ENCODE results near the gene SYT2. TPM values are rescaled to one million over a fixed set of nuclear protein-coding genes. Genes with fewer than 3 reads are reported as not detected.

SYT2 gene
- total RNA-seq = under 1 TPM in 1 of 6 donors, not detected in 5; 0.14 TPM

DNA sequence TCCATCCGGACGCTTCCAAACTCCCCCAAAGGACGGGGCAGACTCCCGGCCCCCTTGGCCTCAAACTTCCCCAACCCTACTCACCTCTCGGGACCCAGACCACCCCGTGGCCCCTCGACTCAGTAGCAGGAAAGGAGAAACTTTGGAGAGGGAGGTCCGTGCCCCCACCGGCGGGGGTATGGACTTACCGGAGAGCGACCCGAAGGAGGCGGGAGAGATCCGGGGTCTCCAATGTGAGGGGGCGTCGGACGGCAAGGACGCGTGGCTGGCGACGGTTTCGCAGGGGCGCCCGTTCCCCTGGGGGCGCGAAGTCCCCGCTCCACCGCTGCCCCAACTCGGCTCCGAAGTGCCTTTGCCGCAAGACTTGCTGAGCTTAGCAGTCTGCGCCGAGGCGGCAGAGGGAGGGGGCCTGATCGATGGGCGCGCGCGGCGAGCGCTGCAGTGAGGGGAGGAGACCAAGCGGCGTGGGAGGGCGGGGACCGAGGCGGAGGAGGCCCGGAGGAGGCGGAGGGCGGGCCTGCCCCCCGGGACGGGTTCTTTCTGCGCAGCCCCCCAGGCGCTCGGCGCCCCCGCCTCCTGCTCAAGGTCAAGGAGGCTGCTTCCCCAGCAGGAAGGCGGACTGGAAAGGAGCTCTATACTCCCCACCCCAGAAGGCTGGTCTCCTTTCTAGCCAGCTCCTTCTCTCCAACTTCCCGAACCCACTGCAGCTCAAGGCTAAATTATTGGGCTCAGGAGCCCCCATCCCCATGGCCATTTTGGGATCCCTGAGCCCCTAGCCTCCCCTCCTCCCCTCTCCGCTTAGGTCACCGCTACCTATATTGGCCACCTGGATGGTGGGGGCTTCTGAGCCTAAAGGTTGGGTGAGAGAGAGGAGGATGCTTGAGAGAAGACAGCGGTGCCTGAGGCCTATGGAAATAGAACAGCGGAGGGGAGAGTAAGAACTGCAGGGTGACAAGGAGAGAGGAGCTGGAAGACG, at the start of gene SYT2:
SYT2 (minus strand) TSS at position 385 of the 976 bp plus-strand sequence. CDS start 104,682 bp downstream, outside the sequence.
- Histone ChIP-seq H3K9me3 (no peaks in the 10 kb centered on the region), H3K36me3 (no peaks in the 10 kb centered on the region), H3K27ac (no peak within 1 kb of the TSS), H3K27me3 (peaks cover 0 to 36% (median 25%) of the 10 kb centered on the region in 4 donors), H3K4me1 (peaks cover 10 to 17% (median 14%) of the 10 kb centered on the region in 4 donors), H3K4me3 (peak within 1 kb of the TSS in 3 of 4 donors; percentile 7 to 32 (median 31))
- 7 to 55% methylated on average over 5 to 49 of the region's 64 CpGs for WGBS, 2 donors
- peak in 1 of 2 donors; percentile 88 for DNase-seq
- TF ChIP-seq, protein P1, sequence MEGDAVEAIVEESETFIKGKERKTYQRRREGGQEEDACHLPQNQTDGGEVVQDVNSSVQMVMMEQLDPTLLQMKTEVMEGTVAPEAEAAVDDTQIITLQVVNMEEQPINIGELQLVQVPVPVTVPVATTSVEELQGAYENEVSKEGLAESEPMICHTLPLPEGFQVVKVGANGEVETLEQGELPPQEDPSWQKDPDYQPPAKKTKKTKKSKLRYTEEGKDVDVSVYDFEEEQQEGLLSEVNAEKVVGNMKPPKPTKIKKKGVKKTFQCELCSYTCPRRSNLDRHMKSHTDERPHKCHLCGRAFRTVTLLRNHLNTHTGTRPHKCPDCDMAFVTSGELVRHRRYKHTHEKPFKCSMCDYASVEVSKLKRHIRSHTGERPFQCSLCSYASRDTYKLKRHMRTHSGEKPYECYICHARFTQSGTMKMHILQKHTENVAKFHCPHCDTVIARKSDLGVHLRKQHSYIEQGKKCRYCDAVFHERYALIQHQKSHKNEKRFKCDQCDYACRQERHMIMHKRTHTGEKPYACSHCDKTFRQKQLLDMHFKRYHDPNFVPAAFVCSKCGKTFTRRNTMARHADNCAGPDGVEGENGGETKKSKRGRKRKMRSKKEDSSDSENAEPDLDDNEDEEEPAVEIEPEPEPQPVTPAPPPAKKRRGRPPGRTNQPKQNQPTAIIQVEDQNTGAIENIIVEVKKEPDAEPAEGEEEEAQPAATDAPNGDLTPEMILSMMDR (IDR thresholded peaks at IDR 0.05) = no peak
- no peak for TF ChIP-seq EP300 (IDR thresholded peaks at IDR 0.05)
- TF ChIP-seq POLR2A (IDR thresholded peaks at IDR 0.05) = no peak
- no peak for TF ChIP-seq POLR2AphosphoS5 (IDR thresholded peaks at IDR 0.05)
- ATAC-seq (ENCODE audit: low FRiP score in 2 of 2) = peak; percentile 52 to 82

GRCh38 chr1:202756391-202756790, 46.1 kb upstream of the SYT2 start:
- H3K4me1 ChIP-seq = peaks cover 0 to 5% (median 0%) of the 10 kb centered on the region in 4 donors
- no peak for DNase-seq
- no peaks in the 10 kb centered on the region for H3K27me3 ChIP-seq
- H3K27ac ChIP-seq = no peak overlapping the region
- ATAC-seq (ENCODE audit: low FRiP score in 2 of 2) = no peak
- WGBS, 2 donors = 87 to 91% methylated on average over 2 of the region's 2 CpGs
- H3K36me3 ChIP-seq = peaks cover 32 to 99% (median 64%) of the 10 kb centered on the region in 4 donors
- H3K4me3 ChIP-seq = no peak overlapping the region
- TF ChIP-seq, protein P1 (IDR thresholded peaks at IDR 0.05) = no peak
- TF ChIP-seq POLR2A (IDR thresholded peaks at IDR 0.05) = no peak
- no peak for TF ChIP-seq EP300 (IDR thresholded peaks at IDR 0.05)
- no peak for TF ChIP-seq POLR2AphosphoS5 (IDR thresholded peaks at IDR 0.05)
- H3K9me3 ChIP-seq = no peaks in the 10 kb centered on the region

DNA sequence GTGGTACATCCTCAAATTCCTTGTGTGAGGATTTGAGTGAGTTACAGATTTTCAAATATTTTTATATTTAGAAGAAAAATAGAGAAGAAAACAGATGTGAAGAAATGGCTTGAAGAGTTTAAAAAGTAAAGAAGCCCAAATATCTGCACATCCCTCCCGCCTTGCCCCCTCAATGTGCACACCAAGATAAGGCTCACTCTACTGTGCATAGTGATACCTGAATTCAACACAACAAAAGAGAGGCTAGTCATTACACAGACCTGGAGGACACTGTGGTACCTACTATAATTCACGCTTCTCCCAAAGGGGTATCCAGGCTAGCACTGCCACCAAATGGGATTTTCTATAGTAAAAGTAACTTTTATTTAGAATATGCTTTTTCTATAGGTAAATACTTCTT, 44.0 kb upstream of the SYT2 start:
- Histone ChIP-seq H3K4me3 (no peak overlapping the region), H3K27me3 (no peaks in the 10 kb centered on the region), H3K36me3 (peaks cover 40 to 98% (median 64%) of the 10 kb centered on the region in 4 donors), H3K4me1 (no peaks in the 10 kb centered on the region), H3K27ac (no peak overlapping the region), H3K9me3 (no peaks in the 10 kb centered on the region)
- no peak for ATAC-seq (ENCODE audit: low FRiP score in 2 of 2)
- no peak for DNase-seq
- TF ChIP-seq, protein P1 (IDR thresholded peaks at IDR 0.05) = no peak
- TF ChIP-seq POLR2A (IDR thresholded peaks at IDR 0.05) (no peak), EP300 (IDR thresholded peaks at IDR 0.05) (no peak), POLR2AphosphoS5 (IDR thresholded peaks at IDR 0.05) (no peak)
- 95% methylated on average over 2 of the region's 2 CpGs for WGBS, 2 donors

DNA sequence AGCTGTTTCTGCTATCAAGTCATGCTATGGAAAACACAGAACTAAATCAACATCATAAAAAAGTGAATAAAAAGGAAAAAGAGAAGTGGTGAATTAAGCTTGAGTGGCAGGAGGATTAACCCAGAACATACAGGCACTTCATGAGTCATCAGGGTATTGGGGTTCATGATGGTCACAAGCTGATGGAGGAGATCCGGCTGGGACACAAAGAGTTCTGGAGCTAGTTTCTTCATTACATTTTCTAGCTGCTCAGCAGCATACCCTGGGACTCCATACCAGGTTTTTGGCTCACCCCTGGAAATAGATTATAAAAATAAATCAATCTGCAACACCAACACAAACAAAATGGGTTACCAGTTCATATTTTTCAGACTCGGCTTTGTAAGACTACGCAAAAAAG, 42.5 kb upstream of the SYT2 start:
- peaks cover 39 to 92% (median 66%) of the 10 kb centered on the region in 4 donors for H3K36me3 ChIP-seq
- no peak for ATAC-seq (ENCODE audit: low FRiP score in 2 of 2)
- TF ChIP-seq EP300 (IDR thresholded peaks at IDR 0.05) (no peak), POLR2A (IDR thresholded peaks at IDR 0.05) (no peak), POLR2AphosphoS5 (IDR thresholded peaks at IDR 0.05) (no peak)
- TF ChIP-seq, protein P1 (IDR thresholded peaks at IDR 0.05) = no peak

More for the DNA sequence above, 42.5 kb upstream of the SYT2 start:
- Histone ChIP-seq H3K27ac (no peak overlapping the region), H3K27me3 (no peaks in the 10 kb centered on the region), H3K9me3 (no peaks in the 10 kb centered on the region), H3K4me1 (no peaks in the 10 kb centered on the region), H3K4me3 (no peak overlapping the region)
- WGBS, 2 donors = 51 to 79% methylated on average over 3 of the region's 3 CpGs
- no peak for DNase-seq
